Measurements from ENCODE around the gene GSE1. TPM values are rescaled to one million over a fixed set of nuclear protein-coding genes. Genes with fewer than 3 reads are reported as not detected.

The GSE1 gene
- total RNA-seq, 4 donors from 2014 or later, result 100 to 139 (median 120) TPM

GRCh38 chr16:85664580-85665372, 51.7 kb downstream of the GSE1 start:
- TF ChIP-seq POLR2A (IDR thresholded peaks at IDR 0.05), result no peak
- in situ Hi-C loops (cut with MboI; ENCODE audit: low pct_ligation_motif_present in 1 of 4, low pct_unique_long_range_greater_than_20kb in 1 of 4, low sequenced_read_pairs in 3 of 4) (no loop called here), intact Hi-C loops (cut with DNase I; ENCODE audit: low total_unique reads) (no loop called here)
- no peak for DNase-seq
- Histone ChIP-seq H3K4me1 (peaks cover 0 to 2% (median 0%) of the 10 kb centered on the region in 4 donors), H3K27me3 (no peaks in the 10 kb centered on the region), H3K36me3 (peaks cover 0 to 70% (median 39%) of the 10 kb centered on the region in 4 donors), H3K4me3 (no peak overlapping the region), H3K27ac (no peak overlapping the region), H3K9me3 (no peaks in the 10 kb centered on the region)
- WGBS, 2 donors (ENCODE audit: low coverage in 1 of 2), result 94% methylated on average over 27 of the region's 27 CpGs; no CpG with 5 or more reads in 1 of the 2 donors

GRCh38 chr16:85665373-85665740, 52.2 kb downstream of the GSE1 start:
- Histone ChIP-seq H3K4me3 (no peak overlapping the region), H3K36me3 (peaks cover 0 to 75% (median 39%) of the 10 kb centered on the region in 4 donors), H3K27ac (no peak overlapping the region), H3K27me3 (no peaks in the 10 kb centered on the region), H3K4me1 (peaks cover 0 to 2% (median 0%) of the 10 kb centered on the region in 4 donors), H3K9me3 (no peaks in the 10 kb centered on the region)
- DNase-seq, result no peak
- in situ Hi-C loops (cut with MboI; ENCODE audit: low pct_ligation_motif_present in 1 of 4, low pct_unique_long_range_greater_than_20kb in 1 of 4, low sequenced_read_pairs in 3 of 4), result no loop called here
- TF ChIP-seq CTCF (IDR thresholded peaks at IDR 0.05), result no peak
- no peak for TF ChIP-seq POLR2A (IDR thresholded peaks at IDR 0.05)
- no peak for TF ChIP-seq EP300 (IDR thresholded peaks at IDR 0.05; ENCODE audit: low read depth)
- no peak for TF ChIP-seq POLR2AphosphoS5 (IDR thresholded peaks at IDR 0.05)
- WGBS, 2 donors (ENCODE audit: low coverage in 1 of 2), result 87% methylated on average over 12 of the region's 12 CpGs; no CpG with 5 or more reads in 1 of the 2 donors
- intact Hi-C loops (cut with DNase I; ENCODE audit: low total_unique reads), result no loop called here

- 90% methylated on average over 8 of the region's 13 CpGs; no CpG with 5 or more reads in 1 of the 2 donors for WGBS, 2 donors (ENCODE audit: low coverage in 1 of 2)
- Histone ChIP-seq H3K36me3 (peaks cover 0 to 78% (median 42%) of the 10 kb centered on the region in 4 donors), H3K4me1 (peaks cover 0 to 2% (median 0%) of the 10 kb centered on the region in 4 donors), H3K27ac (no peak overlapping the region), H3K4me3 (no peak overlapping the region), H3K9me3 (no peaks in the 10 kb centered on the region), H3K27me3 (no peaks in the 10 kb centered on the region)
- intact Hi-C loops (cut with DNase I; ENCODE audit: low total_unique reads) (no loop called here), in situ Hi-C loops (cut with MboI; ENCODE audit: low pct_ligation_motif_present in 1 of 4, low pct_unique_long_range_greater_than_20kb in 1 of 4, low sequenced_read_pairs in 3 of 4) (no loop called here)
- TF ChIP-seq POLR2AphosphoS5 (IDR thresholded peaks at IDR 0.05) (no peak), POLR2A (IDR thresholded peaks at IDR 0.05) (no peak), CTCF (IDR thresholded peaks at IDR 0.05) (no peak), EP300 (IDR thresholded peaks at IDR 0.05; ENCODE audit: low read depth) (no peak)
- DNase-seq, result no peak
These were observed 52.8 kb downstream of the GSE1 start for GRCh38 chr16:85665929-85666328.

GRCh38 chr16:85667261-85667660, 54.1 kb downstream of the GSE1 start:
- no peak for DNase-seq
- Histone ChIP-seq H3K36me3 (peaks cover 0 to 81% (median 38%) of the 10 kb centered on the region in 4 donors), H3K27ac (no peak overlapping the region), H3K4me3 (no peak overlapping the region), H3K27me3 (no peaks in the 10 kb centered on the region), H3K4me1 (peaks cover 0 to 2% (median 0%) of the 10 kb centered on the region in 4 donors), H3K9me3 (no peaks in the 10 kb centered on the region)
- no peak for TF ChIP-seq POLR2AphosphoS5 (IDR thresholded peaks at IDR 0.05)
- WGBS, 2 donors (ENCODE audit: low coverage in 1 of 2), result 82 to 100% methylated on average over 2 to 9 of the region's 9 CpGs
- in situ Hi-C loops (cut with MboI; ENCODE audit: low pct_ligation_motif_present in 1 of 4, low pct_unique_long_range_greater_than_20kb in 1 of 4, low sequenced_read_pairs in 3 of 4) (no loop called here), intact Hi-C loops (cut with DNase I; ENCODE audit: low total_unique reads) (no loop called here)

- TF ChIP-seq POLR2AphosphoS5 (IDR thresholded peaks at IDR 0.05) (no peak), POLR2A (IDR thresholded peaks at IDR 0.05) (no peak), CTCF (IDR thresholded peaks at IDR 0.05) (no peak), EP300 (IDR thresholded peaks at IDR 0.05; ENCODE audit: low read depth) (no peak)
- in situ Hi-C loops (cut with MboI; ENCODE audit: low pct_ligation_motif_present in 1 of 4, low pct_unique_long_range_greater_than_20kb in 1 of 4, low sequenced_read_pairs in 3 of 4) (no loop called here), intact Hi-C loops (cut with DNase I; ENCODE audit: low total_unique reads) (no loop called here)
- H3K27me3 ChIP-seq, result no peaks in the 10 kb centered on the region
- H3K4me1 ChIP-seq, result peaks cover 0 to 9% (median 2%) of the 10 kb centered on the region in 4 donors
- H3K9me3 ChIP-seq, result no peaks in the 10 kb centered on the region
- H3K27ac ChIP-seq, result no peak overlapping the region
- peaks cover 0 to 82% (median 39%) of the 10 kb centered on the region in 4 donors for H3K36me3 ChIP-seq
- H3K4me3 ChIP-seq, result no peak overlapping the region
- no peak for DNase-seq
- WGBS, 2 donors (ENCODE audit: low coverage in 1 of 2), result 76 to 85% methylated on average over 8 to 16 of the region's 16 CpGs
These were observed 54.8 kb downstream of the GSE1 start for GRCh38 chr16:85667841-85668413.
